Endometrial microvascular endothelial cells (primary cell): ENCODE data around the gene GPLD1. TPM values are rescaled to one million over a fixed set of nuclear protein-coding genes. Genes with fewer than 3 reads are reported as not detected.
"Not testable (repeated sequence)": the region's sequence is repeated elsewhere in the genome, so short reads cannot be mapped to it uniquely, and the experiment has no call there.

Experiments
- in situ Hi-C: cut with HindIII; loops from 2 replicates; pipeline ENCODE4 v1.10.0; 2017; ENCODE audit warnings: low sequenced_read_pairs, low pct_unique_long_range_greater_than_20kb; ENCODE audit errors: inconsistent ontology term
- total RNA-seq: library from RNA; depleted of rRNA; stranded (reverse); fragments of >200 nt; gene quantifications from one replicate; pipeline ENCODE4 v1.2.3, GENCODE V29; 2015; ENCODE audit errors: inconsistent ontology term

Gene GPLD1
- total RNA-seq, 1 donor from 2014 or later = not detected

- in situ Hi-C loops = no loop called here
Measured at GRCh38 chr6:24432611-24433010, 56.8 kb downstream of the GPLD1 start.

GRCh38 chr6:24431045-24431451 lies 58.3 kb downstream of the GPLD1 start:
- in situ Hi-C loops = no loop called here

- in situ Hi-C loops = no loop called here
Measured at GRCh38 chr6:24430086-24430485, 59.3 kb downstream of the GPLD1 start.

GRCh38 chr6:24429146-24429545 lies 60.2 kb downstream of the GPLD1 start:
- in situ Hi-C loops = no loop called here

- in situ Hi-C loops = no loop called here
Measured at GRCh38 chr6:24428615-24429014, 60.8 kb downstream of the GPLD1 start.

GRCh38 chr6:24426729-24427446 lies 62.5 kb downstream of the GPLD1 start:
- in situ Hi-C loops = no loop called here

- in situ Hi-C loops = no loop called here
Measured at GRCh38 chr6:24425091-24425490, 64.3 kb downstream of the GPLD1 start.

- in situ Hi-C loops = no loop called here
Measured at GRCh38 chr6:24419526-24419925, 69.9 kb downstream of the GPLD1 start.

- in situ Hi-C loops = no loop called here
Measured at GRCh38 chr6:24415753-24416152, 73.6 kb downstream of the GPLD1 start.

GRCh38 chr6:24414531-24414930 lies 74.8 kb downstream of the GPLD1 start:
- in situ Hi-C loops = not testable (repeated sequence)

- in situ Hi-C loops = no loop called here
Measured at GRCh38 chr6:24412294-24412693, 77.1 kb downstream of the GPLD1 start.

- in situ Hi-C loops = no loop called here
Measured at GRCh38 chr6:24410622-24411021, 78.8 kb downstream of the GPLD1 start.

GRCh38 chr6:24408719-24409410 lies 80.5 kb downstream of the GPLD1 start:
- in situ Hi-C loops = no loop called here

GRCh38 chr6:24405262-24405661 lies 84.1 kb downstream of the GPLD1 start:
- in situ Hi-C loops = no loop called here

GRCh38 chr6:24403501-24403824 lies 85.9 kb downstream of the GPLD1 start:
- in situ Hi-C loops = no loop called here

GRCh38 chr6:24402697-24403500 lies 86.5 kb downstream of the GPLD1 start, which contains the start of gene MRS2:
MRS2 (plus strand) TSS chr6:24402936; CDS start chr6:24403047, 111 bp downstream.
- in situ Hi-C loops = no loop called here

- in situ Hi-C loops = no loop called here
Measured at GRCh38 chr6:24401458-24401857, 87.9 kb downstream of the GPLD1 start.

- in situ Hi-C loops = not testable (repeated sequence)
Measured at GRCh38 chr6:24400045-24401039, 89.0 kb downstream of the GPLD1 start.

GRCh38 chr6:24397631-24398030 lies 91.7 kb downstream of the GPLD1 start:
- in situ Hi-C loops = no loop called here
